MM.1S (cell line): ENCODE measurements around the gene MRPL28.
"Not testable (repeated sequence)": the region's sequence is repeated elsewhere in the genome, so short reads cannot be mapped to it uniquely, and the experiment has no call there.

Experiments
- DNase-seq: peaks from one replicate; pipeline ENCODE4 v3.0.0-alpha.2; 2015
- H2AFZ ChIP-seq: fragments of 300-600 bp; sonication (generic); 2 replicates; pipeline ENCODE4 v1.6.0; 2016; ENCODE audit warnings: antibody characterized with exemption, low read length
- H3F3A ChIP-seq: fragments of 300-600 bp; sonication (generic); 2 replicates; pipeline ENCODE4 v1.6.1; 2016; ENCODE audit warnings: mild to moderate bottlenecking, antibody characterized with exemption, low read length, moderate library complexity, mixed read lengths; ENCODE audit not compliant: insufficient read depth
- H3K27ac ChIP-seq: fragments of 300-600 bp; sonication (generic); 2 replicates; pipeline ENCODE4 v1.5.1; 2016; ENCODE audit warnings: mild to moderate bottlenecking, low read length
- H3K27me3 ChIP-seq: fragments of 300-600 bp; sonication (generic); replicated peaks from 2 replicates; pipeline ENCODE4 v1.6.0; 2016; ENCODE audit warnings: low read length; ENCODE audit not compliant: insufficient read depth
- H3K36me3 ChIP-seq: fragments of 300-600 bp; sonication (generic); replicated peaks from 2 replicates; pipeline ENCODE4 v1.6.1; 2016; ENCODE audit warnings: mild to moderate bottlenecking, low read length, mixed read lengths; ENCODE audit not compliant: insufficient read depth
- H3K4me1 ChIP-seq: fragments of 300-600 bp; sonication (generic); 2 replicates; pipeline ENCODE4 v1.6.1; 2016; ENCODE audit warnings: low read length, mixed read lengths
- H3K4me2 ChIP-seq: fragments of 300-600 bp; sonication (generic); 2 replicates; pipeline ENCODE4 v1.6.0; 2016; ENCODE audit warnings: low read depth, low read length
- H3K4me3 ChIP-seq: fragments of 300-600 bp; sonication (generic); 2 replicates; pipeline ENCODE4 v1.5.1; 2016; ENCODE audit warnings: low read length, mixed read lengths
- H3K79me2 ChIP-seq: fragments of 300-600 bp; sonication (generic); 2 replicates; pipeline ENCODE4 v1.6.1; 2016; ENCODE audit warnings: mixed run types, low read length, mixed read lengths
- H3K9ac ChIP-seq: fragments of 300-600 bp; sonication (generic); 2 replicates; pipeline ENCODE4 v1.6.1; 2016; ENCODE audit warnings: low read length, mixed read lengths
- H3K9me2 ChIP-seq: fragments of 300-600 bp; sonication (generic); replicated peaks from 2 replicates; pipeline ENCODE4 v1.6.1; 2016; ENCODE audit warnings: mild to moderate bottlenecking, low read length, mixed read lengths; ENCODE audit not compliant: insufficient read depth
- H3K9me3 ChIP-seq: fragments of 300-600 bp; sonication (generic); replicated peaks from 2 replicates; pipeline ENCODE4 v1.6.1; 2016; ENCODE audit warnings: mild to moderate bottlenecking, low read length, mixed read lengths; ENCODE audit not compliant: insufficient read depth
- H4K20me1 ChIP-seq: fragments of 300-600 bp; sonication (generic); 2 replicates; pipeline ENCODE4 v1.6.1; 2016; ENCODE audit warnings: mild to moderate bottlenecking, low read length, moderate library complexity, mixed read lengths; ENCODE audit not compliant: insufficient read depth
- CTCF ChIP-seq: fragments of 300-600 bp; sonication (generic); IDR thresholded peaks from 2 replicates; pipeline ENCODE4 v1.5.1; 2016; ENCODE audit warnings: antibody characterized with exemption, low read length, mixed read lengths
- EZH2 ChIP-seq: fragments of 300-600 bp; sonication (generic); optimal IDR thresholded peaks from 2 replicates; pipeline ENCODE3; 2017; ENCODE audit warnings: low read depth, mild to moderate bottlenecking, antibody characterized with exemption, low read length, mixed read lengths
- EZH2phosphoT487 ChIP-seq: fragments of 300-600 bp; sonication (generic); IDR thresholded peaks from 2 replicates; pipeline ENCODE4 v1.6.1; 2018; ENCODE audit warnings: antibody characterized with exemption, low read length

MRPL28 gene

GRCh38 chr16:370443-370842, at the start of gene MRPL28:
Gene MRPL28 (minus strand): TSS chr16:370538. CDS start chr16:370218, 320 bp downstream.
- Histone ChIP-seq H2AFZ (peak within 1 kb of the TSS; percentile 36), H3K27ac (no peak within 1 kb of the TSS)

GRCh38 chr16:415170-415498, 44.8 kb upstream of the MRPL28 start:
- not testable (repeated sequence) for H3K4me3 ChIP-seq, H3K9me3 ChIP-seq, H3K27me3 ChIP-seq, H3K79me2 ChIP-seq, H2AFZ ChIP-seq, H3K4me1 ChIP-seq, H3F3A ChIP-seq, H3K9me2 ChIP-seq, H3K36me3 ChIP-seq, H3K9ac ChIP-seq, H3K4me2 ChIP-seq, H4K20me1 ChIP-seq, H3K27ac ChIP-seq, DNase-seq

More at GRCh38 chr16:370443-370842, at the start of gene MRPL28:
- Histone ChIP-seq H3K4me2 (peak within 1 kb of the TSS; percentile 62), H3K79me2 (0 out of 2 replicates have a peak, but pooled peaks cover 6% of the 10 kb centered on the region), H3K9me3 (no peaks in the 10 kb centered on the region), H3K4me3 (peak within 1 kb of the TSS; percentile 20; the same call in 1 of the 2 replicates), H3K9ac (no peak within 1 kb of the TSS; the same call in 1 of the 2 replicates), H3K4me1 (peaks cover 5% of the 10 kb centered on the region; the same call in 1 of the 2 replicates), H3K9me2 (no peaks in the 10 kb centered on the region), H3F3A (no peaks in the 10 kb centered on the region), H3K27me3 (no peaks in the 10 kb centered on the region), H3K36me3 (no peaks in the 10 kb centered on the region), H4K20me1 (no peaks in the 10 kb centered on the region)
- DNase-seq, result peak; percentile 95
- no peak for TF ChIP-seq EZH2
- TF ChIP-seq EZH2phosphoT487, result no peak
- TF ChIP-seq CTCF, result no peak

- Histone ChIP-seq H3K27me3 (no peaks in the 10 kb centered on the region), H3K36me3 (no peaks in the 10 kb centered on the region), H3K9me3 (no peaks in the 10 kb centered on the region), H3K79me2 (no peaks in the 10 kb centered on the region), H2AFZ (no peak overlapping the region), H3K9me2 (no peaks in the 10 kb centered on the region), H3K4me1 (no peaks in the 10 kb centered on the region), H3K9ac (no peak overlapping the region), H3K4me2 (no peak overlapping the region), H3K4me3 (no peak overlapping the region), H3F3A (no peaks in the 10 kb centered on the region), H3K27ac (no peak overlapping the region), H4K20me1 (no peaks in the 10 kb centered on the region)
- DNase-seq, result no peak
- TF ChIP-seq EZH2 (no peak), EZH2phosphoT487 (no peak), CTCF (no peak)
Measured at GRCh38 chr16:414395-415169, 44.2 kb upstream of the MRPL28 start.

GRCh38 chr16:411576-412265, 41.4 kb upstream of the MRPL28 start:
- no peaks in the 10 kb centered on the region for H3K79me2 ChIP-seq
- H3K9me3 ChIP-seq, result no peaks in the 10 kb centered on the region
- H3K9ac ChIP-seq, result no peak overlapping the region
- no peaks in the 10 kb centered on the region for H3K27me3 ChIP-seq
- H4K20me1 ChIP-seq, result no peaks in the 10 kb centered on the region
- no peaks in the 10 kb centered on the region for H3F3A ChIP-seq
- no peaks in the 10 kb centered on the region for H3K4me1 ChIP-seq
- H2AFZ ChIP-seq, result no peak overlapping the region
- H3K4me2 ChIP-seq, result no peak overlapping the region
- TF ChIP-seq EZH2phosphoT487 (no peak), EZH2 (no peak), CTCF (no peak)
- no peaks in the 10 kb centered on the region for H3K9me2 ChIP-seq
- H3K36me3 ChIP-seq, result no peaks in the 10 kb centered on the region
- no peak for DNase-seq
- H3K4me3 ChIP-seq, result no peak overlapping the region
- no peak overlapping the region for H3K27ac ChIP-seq
